CD14-positive monocyte (primary cell): ENCODE results near the gene TRIM69. TPM values are rescaled to one million over a fixed set of nuclear protein-coding genes. Genes with fewer than 3 reads are reported as not detected.
A peak's percentile ranks its signal among the peaks of the same experiment; 100 is the strongest.

ENCODE experiments used
- DNase-seq, 3 donors: peaks; one replicate each; pipeline ENCODE4 v3.0.0-alpha.2; 2011 to 2022
- H2AFZ ChIP-seq: 2 replicates; pipeline ENCODE4 v1.6.0; 2012; ENCODE audit warnings: mild to moderate bottlenecking, low read depth, low read length, inconsistent platforms; ENCODE audit not compliant: insufficient read depth, poor library complexity, severe bottlenecking
- H3K27ac ChIP-seq, 2 donors: 1 replicate in 1 of 2; 2 replicates in 1 of 2; pipeline ENCODE4 v1.5.1; 2012 to 2013; ENCODE audit warnings: low read length in 2 of 2, control low read depth in 1 of 2, inconsistent platforms in 1 of 2, low read depth in 1 of 2, mild to moderate bottlenecking in 1 of 2
- H3K27me3 ChIP-seq, 2 donors: one replicate each; pipeline versions ENCODE4 v1.6.0 to v1.6.1; 2011 to 2013; ENCODE audit warnings: low read length in 2 of 2; ENCODE audit not compliant: control insufficient read depth in 2 of 2, insufficient read depth in 2 of 2
- H3K36me3 ChIP-seq, 2 donors: replicated peaks in 1 of 2; 1 replicate in 1 of 2; 2 replicates in 1 of 2; pipeline versions ENCODE4 v1.5.1 to v1.6.1; 2012 to 2013; ENCODE audit warnings: low read length in 2 of 2, control low read depth in 1 of 2, inconsistent platforms in 1 of 2, mild to moderate bottlenecking in 1 of 2; ENCODE audit not compliant: insufficient read depth in 2 of 2, control insufficient read depth in 1 of 2
- H3K4me1 ChIP-seq, 2 donors: 1 replicate in 1 of 2; 2 replicates in 1 of 2; pipeline versions ENCODE4 v1.5.1 to v1.6.1; 2012 to 2013; ENCODE audit warnings: low read length in 2 of 2, control low read depth in 1 of 2, inconsistent platforms in 1 of 2, mild to moderate bottlenecking in 1 of 2, moderate library complexity in 1 of 2; ENCODE audit not compliant: insufficient read depth in 2 of 2, control insufficient read depth in 1 of 2
- H3K4me2 ChIP-seq: replicated peaks from 2 replicates; pipeline ENCODE3; 2012; ENCODE audit warnings: low read length, moderate library complexity, mild to moderate bottlenecking; ENCODE audit not compliant: poor library complexity, severe bottlenecking; ENCODE audit errors: extremely low read depth
- H3K4me3 ChIP-seq, 3 experiments: fragments of 200-600 bp in 1 of 3; sonication (generic) in 1 of 3; replicated peaks in 1 of 3; 1 replicate in 2 of 3; 2 replicates in 1 of 3; pipeline ENCODE4 v1.5.1; 2011 to 2013; ENCODE audit warnings: low read length in 3 of 3, mild to moderate bottlenecking in 3 of 3, control low read depth in 2 of 3, low read depth in 2 of 3, inconsistent platforms in 1 of 3, moderate library complexity in 1 of 3
- H3K79me2 ChIP-seq: 2 replicates; pipeline ENCODE4 v1.6.0; 2012; ENCODE audit warnings: mild to moderate bottlenecking, control low read depth, inconsistent platforms, low read length, moderate library complexity; ENCODE audit not compliant: insufficient read depth
- H3K9ac ChIP-seq: 2 replicates; pipeline ENCODE4 v1.6.0; 2017; ENCODE audit warnings: low read length, mild to moderate bottlenecking; ENCODE audit not compliant: insufficient read depth, poor library complexity, severe bottlenecking
- H3K9me3 ChIP-seq, 2 donors: replicated peaks in 1 of 2; 1 replicate in 1 of 2; 2 replicates in 1 of 2; pipeline versions ENCODE4 v1.5.1 to v1.6.1; 2012 to 2013; ENCODE audit warnings: low read length in 2 of 2, control low read depth in 1 of 2; ENCODE audit not compliant: control insufficient read depth in 1 of 2, insufficient read depth in 1 of 2
- H4K20me1 ChIP-seq: 2 replicates; pipeline ENCODE4 v1.6.0; 2012; ENCODE audit warnings: mild to moderate bottlenecking, low read length, control low read depth, moderate library complexity; ENCODE audit not compliant: insufficient read depth
- H3K27ac Mint-ChIP-seq, 7 donors: one replicate each; pipeline ENCODE4 v1.8.0; 2020; ENCODE audit warnings: mild to moderate bottlenecking in 7 of 7, mixed read lengths in 7 of 7, moderate library complexity in 6 of 7, inconsistent platforms in 2 of 7
- H3K27me3 Mint-ChIP-seq, 3 donors: one replicate each; pipeline ENCODE4 v1.8.0; 2021 to 2022; ENCODE audit warnings: low read depth in 3 of 3, mild to moderate bottlenecking in 3 of 3, mixed read lengths in 3 of 3, moderate library complexity in 3 of 3, inconsistent platforms in 1 of 3
- H3K36me3 Mint-ChIP-seq, 2 donors: one replicate each; pipeline ENCODE4 v1.8.0; 2020; ENCODE audit warnings: mixed read lengths in 2 of 2, inconsistent platforms in 1 of 2, mild to moderate bottlenecking in 1 of 2
- H3K4me1 Mint-ChIP-seq: one replicate; pipeline ENCODE4 v1.8.0; 2020; ENCODE audit warnings: mild to moderate bottlenecking, mixed read lengths
- H3K4me3 Mint-ChIP-seq, 2 donors: one replicate each; pipeline ENCODE4 v1.8.0; 2020; ENCODE audit warnings: mild to moderate bottlenecking in 2 of 2, mixed read lengths in 2 of 2, moderate library complexity in 1 of 2
- H3K9me3 Mint-ChIP-seq, 7 donors: one replicate each; pipeline ENCODE4 v1.8.0; 2020 to 2022; ENCODE audit warnings: mixed read lengths in 7 of 7, mild to moderate bottlenecking in 6 of 7, moderate library complexity in 6 of 7, inconsistent platforms in 2 of 7
- WGBS: methylation state at CpG from one replicate; pipeline ENCODE4 v1.1.5; 2013; ENCODE audit warnings: missing lambda C conversion rate; ENCODE audit not compliant: insufficient coverage; 5-methylcytosine and 5-hydroxymethylcytosine counted together
- intact Hi-C, 2 donors: fragments of 100-400 bp; cut with micrococcal nuclease; formaldehyde crosslinking; loops; one replicate each; pipeline versions ENCODE4 v1.15.0 to v1.15.1; 2023
- polyA plus RNA-seq, 3 donors: library from polyadenylated mRNA; depleted of rRNA in 1 of 3; unstranded in 2 of 3; stranded (reverse) in 1 of 3; fragments of 300-500 nt in 2 of 3; fragments of >200 nt in 1 of 3; fragmentation: Illumina TruSeq in 2 of 3; gene quantifications; 1 replicate in 2 of 3; 2 replicates in 1 of 3; pipeline ENCODE4 v1.2.3, GENCODE V29; 2012 to 2021
- TF ChIP-seq, protein P1 (sequence below): fragments of 200-600 bp; IDR thresholded peaks from one replicate; pipeline ENCODE4 v1.8.0; 2022; ENCODE audit warnings: antibody characterized with exemption, mild to moderate bottlenecking

Gene TRIM69
- polyA plus RNA-seq, 3 donors, result 9.4 to 18.2 (median 15.8) TPM

DNA sequence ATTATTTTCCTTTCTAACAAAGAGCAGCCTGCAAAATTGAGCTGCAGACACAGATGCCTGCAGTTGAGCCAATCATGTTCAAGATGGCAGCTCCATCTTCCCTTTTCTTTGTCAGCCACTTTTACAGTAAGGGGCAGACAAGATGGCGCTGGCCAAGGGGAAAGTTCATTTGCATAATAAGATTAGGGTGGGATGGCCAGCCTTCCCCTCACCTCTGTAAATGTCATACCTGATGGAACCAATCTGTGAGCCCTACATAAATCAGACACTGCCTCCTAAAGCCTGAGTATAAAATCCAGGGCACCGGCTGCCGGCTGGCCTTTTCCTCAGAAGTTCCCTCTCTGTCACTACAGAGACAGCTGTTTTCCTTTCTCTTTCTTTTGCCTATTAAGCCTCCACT lies 41.0 kb upstream of the TRIM69 start:
- WGBS, result no CpG with 5 or more reads among the region's 3 CpGs
- Histone ChIP-seq H3K36me3 (no peaks in the 10 kb centered on the region), H3K4me2 (no peak overlapping the region), H2AFZ (peak overlapping the region; percentile 29), H3K9me3 (no peaks in the 10 kb centered on the region), H3K4me3 (no peak overlapping the region), H3K9ac (no peak overlapping the region), H4K20me1 (no peaks in the 10 kb centered on the region), H3K27me3 (no peaks in the 10 kb centered on the region), H3K27ac (no peak overlapping the region), H3K4me1 (peaks cover 6 to 13% of the 10 kb centered on the region in 2 donors), H3K79me2 (no peaks in the 10 kb centered on the region)
- Mint-ChIP-seq H3K27me3 (peaks cover 0 to 5% (median 0%) of the 10 kb centered on the region in 3 donors), H3K36me3 (no peaks in the 10 kb centered on the region), H3K27ac (peak overlapping the region in 2 of 7 donors; percentile 6 to 31), H3K9me3 (peaks cover 2 to 10% (median 5%) of the 10 kb centered on the region in 7 donors), H3K4me1 (peaks cover 15% of the 10 kb centered on the region), H3K4me3 (no peak overlapping the region)
- TF ChIP-seq, protein P1, sequence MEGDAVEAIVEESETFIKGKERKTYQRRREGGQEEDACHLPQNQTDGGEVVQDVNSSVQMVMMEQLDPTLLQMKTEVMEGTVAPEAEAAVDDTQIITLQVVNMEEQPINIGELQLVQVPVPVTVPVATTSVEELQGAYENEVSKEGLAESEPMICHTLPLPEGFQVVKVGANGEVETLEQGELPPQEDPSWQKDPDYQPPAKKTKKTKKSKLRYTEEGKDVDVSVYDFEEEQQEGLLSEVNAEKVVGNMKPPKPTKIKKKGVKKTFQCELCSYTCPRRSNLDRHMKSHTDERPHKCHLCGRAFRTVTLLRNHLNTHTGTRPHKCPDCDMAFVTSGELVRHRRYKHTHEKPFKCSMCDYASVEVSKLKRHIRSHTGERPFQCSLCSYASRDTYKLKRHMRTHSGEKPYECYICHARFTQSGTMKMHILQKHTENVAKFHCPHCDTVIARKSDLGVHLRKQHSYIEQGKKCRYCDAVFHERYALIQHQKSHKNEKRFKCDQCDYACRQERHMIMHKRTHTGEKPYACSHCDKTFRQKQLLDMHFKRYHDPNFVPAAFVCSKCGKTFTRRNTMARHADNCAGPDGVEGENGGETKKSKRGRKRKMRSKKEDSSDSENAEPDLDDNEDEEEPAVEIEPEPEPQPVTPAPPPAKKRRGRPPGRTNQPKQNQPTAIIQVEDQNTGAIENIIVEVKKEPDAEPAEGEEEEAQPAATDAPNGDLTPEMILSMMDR, result no peak
- intact Hi-C loops, result no loop called here
- DNase-seq, result no peak

DNA sequence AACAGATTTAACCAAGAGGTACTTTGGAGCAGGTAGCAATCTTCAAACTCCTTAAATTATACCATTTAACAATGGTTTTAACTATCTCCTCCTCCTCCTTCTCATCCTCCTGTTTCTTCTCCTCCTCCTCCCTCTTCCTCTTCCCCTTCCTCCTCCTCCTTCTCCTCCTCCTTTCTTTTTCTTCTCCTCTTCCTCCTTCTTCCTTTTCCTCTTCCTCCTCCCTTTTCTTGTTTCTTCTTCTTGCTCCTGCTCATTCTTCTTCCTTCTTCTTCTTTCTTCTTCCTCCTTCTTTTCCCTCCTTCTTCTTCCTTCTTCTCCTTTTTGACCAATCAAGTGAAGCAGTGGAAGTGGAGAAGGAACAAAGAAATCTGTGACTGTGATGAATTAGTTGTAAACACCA lies 39.3 kb upstream of the TRIM69 start:
- TF ChIP-seq, protein P1, result no peak
- Mint-ChIP-seq H3K36me3 (peaks cover 0 to 2% of the 10 kb centered on the region in 2 donors), H3K27ac (peak overlapping the region in 5 of 7 donors; percentile 40 to 78 (median 56)), H3K4me3 (no peak overlapping the region), H3K9me3 (peaks cover 11 to 22% (median 20%) of the 10 kb centered on the region in 7 donors), H3K4me1 (peaks cover 15% of the 10 kb centered on the region), H3K27me3 (peaks cover 0 to 9% (median 0%) of the 10 kb centered on the region in 3 donors)
- H3K4me2 ChIP-seq, result no peak overlapping the region
- no peaks in the 10 kb centered on the region for H3K27me3 ChIP-seq
- intact Hi-C loops, result no loop called here
- no peaks in the 10 kb centered on the region for H3K36me3 ChIP-seq
- DNase-seq, result no peak
- no peak overlapping the region for H3K9ac ChIP-seq
- H3K9me3 ChIP-seq, result peaks cover 5 to 7% of the 10 kb centered on the region in 2 donors
- H3K4me1 ChIP-seq, result peaks cover 6 to 13% of the 10 kb centered on the region in 2 donors
- no peak overlapping the region for H3K27ac ChIP-seq
- no peak overlapping the region for H2AFZ ChIP-seq
- no peaks in the 10 kb centered on the region for H4K20me1 ChIP-seq
- no peaks in the 10 kb centered on the region for H3K79me2 ChIP-seq
- H3K4me3 ChIP-seq, result no peak overlapping the region
